Measurements from ENCODE around the gene GOLT1A.

- TF ChIP-seq, protein P1, sequence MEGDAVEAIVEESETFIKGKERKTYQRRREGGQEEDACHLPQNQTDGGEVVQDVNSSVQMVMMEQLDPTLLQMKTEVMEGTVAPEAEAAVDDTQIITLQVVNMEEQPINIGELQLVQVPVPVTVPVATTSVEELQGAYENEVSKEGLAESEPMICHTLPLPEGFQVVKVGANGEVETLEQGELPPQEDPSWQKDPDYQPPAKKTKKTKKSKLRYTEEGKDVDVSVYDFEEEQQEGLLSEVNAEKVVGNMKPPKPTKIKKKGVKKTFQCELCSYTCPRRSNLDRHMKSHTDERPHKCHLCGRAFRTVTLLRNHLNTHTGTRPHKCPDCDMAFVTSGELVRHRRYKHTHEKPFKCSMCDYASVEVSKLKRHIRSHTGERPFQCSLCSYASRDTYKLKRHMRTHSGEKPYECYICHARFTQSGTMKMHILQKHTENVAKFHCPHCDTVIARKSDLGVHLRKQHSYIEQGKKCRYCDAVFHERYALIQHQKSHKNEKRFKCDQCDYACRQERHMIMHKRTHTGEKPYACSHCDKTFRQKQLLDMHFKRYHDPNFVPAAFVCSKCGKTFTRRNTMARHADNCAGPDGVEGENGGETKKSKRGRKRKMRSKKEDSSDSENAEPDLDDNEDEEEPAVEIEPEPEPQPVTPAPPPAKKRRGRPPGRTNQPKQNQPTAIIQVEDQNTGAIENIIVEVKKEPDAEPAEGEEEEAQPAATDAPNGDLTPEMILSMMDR (conservative IDR thresholded peaks at IDR 0.05; ENCODE audit: low read length): no peak
- TF ChIP-seq EZH2phosphoT487 (IDR thresholded peaks at IDR 0.05; ENCODE audit: borderline replicate concordance): no peak
Measured at GRCh38 chr1:204216880-204217647, 3.3 kb upstream of the GOLT1A start.
